OCI-LY7 (cell line): ENCODE results near the gene FHL1. TPM values are rescaled to one million over a fixed set of nuclear protein-coding genes. Genes with fewer than 3 reads are reported as not detected.
"Not testable (repeated sequence)": the region's sequence is repeated elsewhere in the genome, so short reads cannot be mapped to it uniquely, and the experiment has no call there.

Source experiments
- BruUV-seq: library from RNA; stranded (reverse); fragments of 400-500 nt; replicated peaks from 2 replicates; lab custom pipeline; 2021; lab: Mats Ljungman, UMichigan
- CTCF ChIA-PET: fragments of 300-600 bp; sonication (Branson Sonifier 250); formaldehyde crosslinking; loops from one replicate; lab custom pipeline; 2022; ENCODE audit warnings: antibody characterized with exemption; ENCODE audit not compliant: unreplicated experiment; lab: Charles Lee
- POLR2A ChIA-PET: fragments of 300-600 bp; sonication (Branson Sonifier 250); formaldehyde crosslinking; loops from one replicate; lab custom pipeline; 2022; ENCODE audit warnings: antibody characterized with exemption; lab: Charles Lee
- DNase-seq: peaks from one replicate; pipeline ENCODE4 v3.0.0-alpha.2; 2015; ENCODE audit warnings: low spot score
- H2AFZ ChIP-seq: fragments of 200-600 bp; sonication (generic), shearing (Covaris generic); 2 replicates; pipeline ENCODE4 v1.6.1; 2014; ENCODE audit warnings: mild to moderate bottlenecking, antibody characterized with exemption, low read length, moderate library complexity
- H3K27ac ChIP-seq: fragments of 200-600 bp; sonication (generic); 2 replicates; pipeline ENCODE4 v1.5.1; 2014; ENCODE audit warnings: mixed run types, low read depth, mild to moderate bottlenecking, moderate library complexity, low read length, inconsistent platforms; ENCODE audit not compliant: poor library complexity, severe bottlenecking
- H3K36me3 ChIP-seq: fragments of 200-600 bp; sonication (generic); 2 replicates; pipeline ENCODE4 v1.6.1; 2014; ENCODE audit warnings: mild to moderate bottlenecking, antibody characterized with exemption, low read length, moderate library complexity, mixed read lengths; ENCODE audit not compliant: insufficient read depth
- H3K4me1 ChIP-seq: fragments of 200-600 bp; sonication (generic); 2 replicates; pipeline ENCODE4 v1.5.1; 2014; ENCODE audit warnings: mild to moderate bottlenecking, low read length; ENCODE audit not compliant: insufficient read depth, poor library complexity, severe bottlenecking
- H3K4me2 ChIP-seq: fragments of 200-600 bp; sonication (generic); 2 replicates; pipeline ENCODE4 v1.6.1; 2014; ENCODE audit warnings: mild to moderate bottlenecking, low read length
- H3K4me3 ChIP-seq: fragments of 200-600 bp; sonication (generic); 2 replicates; pipeline ENCODE4 v1.5.1; 2014; ENCODE audit warnings: mild to moderate bottlenecking, low read depth, low read length; ENCODE audit not compliant: poor library complexity, severe bottlenecking
- H3K79me2 ChIP-seq: fragments of 200-600 bp; sonication (generic); 2 replicates; pipeline ENCODE4 v1.6.1; 2016; ENCODE audit warnings: low read depth, mild to moderate bottlenecking, low read length, moderate library complexity, mixed read lengths; ENCODE audit not compliant: insufficient read depth
- H3K9me2 ChIP-seq: fragments of 200-600 bp; sonication (generic); 2 replicates; pipeline ENCODE4 v1.6.1; 2016; ENCODE audit warnings: mild to moderate bottlenecking, low read length, mixed read lengths; ENCODE audit not compliant: insufficient read depth
- H3K9me3 ChIP-seq: fragments of 200-600 bp; sonication (generic); 2 replicates; pipeline ENCODE4 v1.6.1; 2014; ENCODE audit warnings: mild to moderate bottlenecking, mixed run types, low read length, mixed read lengths
- H4K20me1 ChIP-seq: fragments of 200-600 bp; sonication (generic); 2 replicates; pipeline ENCODE4 v1.6.1; 2014; ENCODE audit warnings: mild to moderate bottlenecking, antibody characterized with exemption, low read length, moderate library complexity, mixed read lengths; ENCODE audit not compliant: insufficient read depth
- EZH2phosphoT487 ChIP-seq: fragments of 200-600 bp; sonication (generic); IDR thresholded peaks from 2 replicates; pipeline ENCODE4 v1.6.1; 2018; ENCODE audit warnings: low read depth, borderline replicate concordance, mild to moderate bottlenecking, mixed run types, antibody characterized with exemption, low read length, moderate library complexity, mixed read lengths
- intact Hi-C: fragments of 100-400 bp; cut with micrococcal nuclease; formaldehyde crosslinking; loops from one replicate; pipeline ENCODE4 v1.10.0; 2022; ENCODE audit not compliant: unreplicated experiment
- total RNA-seq, 2 experiments: library from RNA; depleted of rRNA in 1 of 2; stranded (reverse); fragments of >200 nt in 1 of 2; shearing (Covaris generic) in 1 of 2; gene quantifications; 2 replicates each; pipeline ENCODE4 v1.2.3, GENCODE V29; 2014 to 2022
- TF ChIP-seq, protein P1 (sequence below): fragments of 200-600 bp; sonication (generic); conservative IDR thresholded peaks from 2 replicates; pipeline ENCODE4 v1.5.1; 2014; ENCODE audit warnings: mild to moderate bottlenecking, antibody characterized with exemption, low read length, moderate library complexity, mixed read lengths

FHL1 gene
- total RNA-seq, 2 experiments from 2014 or later = 1.4 TPM; not detected in 1

DNA sequence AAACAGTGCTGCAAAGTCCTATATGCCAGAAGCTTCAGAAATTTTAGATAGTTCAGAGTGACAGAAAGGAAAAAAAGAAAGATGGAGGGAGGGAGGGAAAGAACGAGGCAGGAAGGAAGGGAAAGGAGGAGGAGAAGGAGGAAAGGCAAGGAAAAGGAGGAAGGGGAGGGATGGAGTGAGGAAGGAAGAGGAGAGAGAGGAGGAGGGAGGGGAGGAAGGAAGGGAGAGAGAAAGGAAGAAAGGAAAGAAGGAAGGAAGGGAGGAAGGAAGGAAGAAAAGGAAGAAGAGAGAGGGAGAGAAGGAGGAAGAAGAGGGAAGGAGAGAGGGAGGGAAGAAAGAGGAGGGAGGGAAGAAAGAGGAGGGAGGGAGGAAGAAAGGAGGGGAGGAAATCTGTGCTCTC lies 42.4 kb upstream of the FHL1 start:
- Histone ChIP-seq H3K4me3 (no peak overlapping the region), H3K79me2 (no peaks in the 10 kb centered on the region), H3K36me3 (no peaks in the 10 kb centered on the region), H4K20me1 (no peaks in the 10 kb centered on the region), H3K27ac (no peak overlapping the region), H3K4me2 (no peak overlapping the region), H3K4me1 (no peaks in the 10 kb centered on the region), H3K9me2 (no peaks in the 10 kb centered on the region), H3K9me3 (no peaks in the 10 kb centered on the region), H2AFZ (no peak overlapping the region)
- intact Hi-C loops = no loop called here
- TF ChIP-seq, protein P1, sequence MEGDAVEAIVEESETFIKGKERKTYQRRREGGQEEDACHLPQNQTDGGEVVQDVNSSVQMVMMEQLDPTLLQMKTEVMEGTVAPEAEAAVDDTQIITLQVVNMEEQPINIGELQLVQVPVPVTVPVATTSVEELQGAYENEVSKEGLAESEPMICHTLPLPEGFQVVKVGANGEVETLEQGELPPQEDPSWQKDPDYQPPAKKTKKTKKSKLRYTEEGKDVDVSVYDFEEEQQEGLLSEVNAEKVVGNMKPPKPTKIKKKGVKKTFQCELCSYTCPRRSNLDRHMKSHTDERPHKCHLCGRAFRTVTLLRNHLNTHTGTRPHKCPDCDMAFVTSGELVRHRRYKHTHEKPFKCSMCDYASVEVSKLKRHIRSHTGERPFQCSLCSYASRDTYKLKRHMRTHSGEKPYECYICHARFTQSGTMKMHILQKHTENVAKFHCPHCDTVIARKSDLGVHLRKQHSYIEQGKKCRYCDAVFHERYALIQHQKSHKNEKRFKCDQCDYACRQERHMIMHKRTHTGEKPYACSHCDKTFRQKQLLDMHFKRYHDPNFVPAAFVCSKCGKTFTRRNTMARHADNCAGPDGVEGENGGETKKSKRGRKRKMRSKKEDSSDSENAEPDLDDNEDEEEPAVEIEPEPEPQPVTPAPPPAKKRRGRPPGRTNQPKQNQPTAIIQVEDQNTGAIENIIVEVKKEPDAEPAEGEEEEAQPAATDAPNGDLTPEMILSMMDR = no peak
- TF ChIP-seq EZH2phosphoT487 = no peak
- DNase-seq = no peak
- POLR2A ChIA-PET = no interaction called here
- CTCF ChIA-PET = no interaction called here
- BruUV-seq = no TSS peak

DNA sequence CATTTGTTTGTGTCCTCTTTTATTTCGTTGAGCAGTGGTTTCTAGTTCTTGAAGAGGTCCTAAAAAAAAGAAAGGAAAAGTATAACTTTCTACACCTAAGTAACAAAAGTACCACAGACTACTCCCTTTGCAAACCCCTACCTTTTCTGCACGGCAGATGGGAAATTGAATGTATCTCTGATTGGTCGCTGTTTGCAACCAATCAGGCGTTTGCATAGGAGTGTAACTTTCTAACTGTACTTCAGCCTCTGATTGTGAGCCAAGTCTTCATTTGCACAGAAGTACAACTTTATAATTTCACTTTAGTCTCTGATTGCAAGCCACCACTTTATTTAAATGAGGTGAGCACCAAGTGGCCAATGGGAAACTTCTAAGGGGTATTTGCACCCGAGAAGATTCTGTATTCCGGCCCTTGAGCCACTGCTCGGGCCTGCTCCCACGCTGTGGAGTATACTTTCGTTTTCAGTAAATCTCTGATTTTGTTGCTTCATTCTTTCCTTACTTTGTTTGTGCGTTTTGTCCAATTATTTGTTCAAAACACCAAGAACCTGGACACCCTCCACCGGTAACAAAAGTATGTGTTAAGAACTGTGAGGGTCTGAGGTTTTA lies 40.3 kb upstream of the FHL1 start:
- no peaks in the 10 kb centered on the region for H3K9me3 ChIP-seq
- H3K4me1 ChIP-seq = no peaks in the 10 kb centered on the region
- DNase-seq = no peak
- TF ChIP-seq, protein P1 = no peak
- TF ChIP-seq EZH2phosphoT487 = no peak
- H3K36me3 ChIP-seq = no peaks in the 10 kb centered on the region
- no peak overlapping the region for H3K4me2 ChIP-seq
- H4K20me1 ChIP-seq = no peaks in the 10 kb centered on the region
- ChIA-PET POLR2A (no interaction called here), CTCF (no interaction called here)
- BruUV-seq = no TSS peak
- H3K79me2 ChIP-seq = no peaks in the 10 kb centered on the region
- intact Hi-C loops = no loop called here
- H3K27ac ChIP-seq = no peak overlapping the region
- H2AFZ ChIP-seq = no peak overlapping the region
- no peaks in the 10 kb centered on the region for H3K9me2 ChIP-seq
- no peak overlapping the region for H3K4me3 ChIP-seq

DNA sequence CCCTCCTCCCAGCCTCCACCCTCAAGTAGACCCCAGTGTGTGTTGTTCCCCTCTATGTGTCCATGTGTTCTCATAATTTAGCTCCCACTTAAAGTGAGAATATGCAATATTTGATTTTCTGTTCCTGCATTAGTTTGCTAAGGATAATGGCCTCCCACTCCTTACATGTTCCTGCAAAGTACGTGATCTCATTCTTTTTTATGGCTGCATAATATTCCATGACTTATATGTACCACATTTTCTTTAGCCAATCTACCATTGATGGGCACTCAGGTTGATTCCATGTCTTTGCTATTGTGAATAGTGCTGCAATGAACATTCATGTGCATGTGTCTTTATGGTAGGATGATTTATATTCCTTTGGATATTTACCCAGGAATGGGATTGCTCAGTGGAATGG lies 38.4 kb upstream of the FHL1 start:
- H3K4me3 ChIP-seq, H3K9me3 ChIP-seq, H3K4me2 ChIP-seq, H3K4me1 ChIP-seq, intact Hi-C loops, DNase-seq, H4K20me1 ChIP-seq, H2AFZ ChIP-seq, H3K79me2 ChIP-seq, POLR2A ChIA-PET, BruUV-seq, H3K9me2 ChIP-seq, CTCF ChIA-PET, H3K36me3 ChIP-seq, H3K27ac ChIP-seq: not testable (repeated sequence)
